Liver (tissue), 9 donors: Measurements from ENCODE around the gene PHEX. TPM values are rescaled to one million over a fixed set of nuclear protein-coding genes. Genes with fewer than 3 reads are reported as not detected.

Experiments
- DNase-seq: peaks from one replicate; pipeline ENCODE4 v3.0.0-alpha.2; 2017; ENCODE audit warnings: low spot score
- H3K27ac ChIP-seq, 2 donors: one replicate each; pipeline ENCODE4 v1.7.0; 2013; ENCODE audit warnings: inconsistent platforms in 2 of 2, low read length in 2 of 2, control low read depth in 1 of 2, low read depth in 1 of 2, mild to moderate bottlenecking in 1 of 2
- H3K27me3 ChIP-seq, 4 donors: one replicate each; pipeline versions ENCODE4 v1.6.1 to v1.7.0; 2013; ENCODE audit warnings: low read length in 3 of 4, inconsistent platforms in 1 of 4, mild to moderate bottlenecking in 1 of 4, moderate library complexity in 1 of 4; ENCODE audit not compliant: control insufficient read depth in 4 of 4, insufficient read depth in 4 of 4
- H3K36me3 ChIP-seq, 4 donors: one replicate each; pipeline versions ENCODE4 v1.6.1 to v1.7.0; 2013; ENCODE audit warnings: low read length in 3 of 4, mild to moderate bottlenecking in 3 of 4, low read depth in 1 of 4, moderate library complexity in 1 of 4; ENCODE audit not compliant: control insufficient read depth in 4 of 4, insufficient read depth in 3 of 4
- H3K4me1 ChIP-seq, 4 donors: one replicate each; pipeline versions ENCODE4 v1.6.1 to v1.7.0; 2013; ENCODE audit warnings: low read length in 3 of 4, mild to moderate bottlenecking in 3 of 4, moderate library complexity in 1 of 4; ENCODE audit not compliant: control insufficient read depth in 4 of 4, insufficient read depth in 4 of 4
- H3K4me3 ChIP-seq, 3 donors: one replicate each; pipeline versions ENCODE4 v1.6.1 to v1.7.0; 2013; ENCODE audit warnings: low read length in 3 of 3, control low read depth in 1 of 3, low read depth in 1 of 3, mild to moderate bottlenecking in 1 of 3
- H3K9ac ChIP-seq, 2 donors: one replicate each; pipeline ENCODE4 v1.7.0; 2013; ENCODE audit warnings: low read length in 2 of 2, mild to moderate bottlenecking in 2 of 2, moderate library complexity in 2 of 2, control low read depth in 1 of 2, low read depth in 1 of 2
- H3K9me3 ChIP-seq, 4 donors: one replicate each; pipeline versions ENCODE4 v1.6.1 to v1.7.0; 2013; ENCODE audit warnings: low read length in 3 of 4; ENCODE audit not compliant: control insufficient read depth in 4 of 4
- EGR1 ChIP-seq, 2 donors: IDR thresholded peaks; 2 replicates each; pipeline ENCODE4 v1.6.1; 2016 to 2018; ENCODE audit warnings: antibody characterized with exemption in 2 of 2, low read depth in 2 of 2
- FOXA2 ChIP-seq: IDR thresholded peaks from 2 replicates; pipeline ENCODE4 v1.6.1; 2016; ENCODE audit warnings: antibody characterized with exemption
- HNF4A ChIP-seq, 2 donors: conservative IDR thresholded peaks; 2 replicates each; pipeline ENCODE4 v1.6.1; 2016; ENCODE audit warnings: antibody characterized with exemption in 2 of 2, mild to moderate bottlenecking in 2 of 2
- HNF4G ChIP-seq: IDR thresholded peaks from 2 replicates; pipeline ENCODE4 v1.6.1; 2016; ENCODE audit warnings: antibody characterized with exemption
- NR2F2 ChIP-seq: IDR thresholded peaks from 2 replicates; pipeline ENCODE4 v1.6.1; 2016; ENCODE audit warnings: antibody characterized with exemption
- RAD21 ChIP-seq, 2 donors: IDR thresholded peaks; 2 replicates each; pipeline ENCODE4 v1.6.1; 2016; ENCODE audit warnings: antibody characterized with exemption in 2 of 2, mild to moderate bottlenecking in 2 of 2
- SP1 ChIP-seq: IDR thresholded peaks from 2 replicates; pipeline ENCODE4 v1.6.1; 2018; ENCODE audit warnings: antibody characterized with exemption, mild to moderate bottlenecking
- TAF1 ChIP-seq: conservative IDR thresholded peaks from 2 replicates; pipeline ENCODE4 v1.6.1; 2016; ENCODE audit warnings: antibody characterized with exemption, mild to moderate bottlenecking
- YY1 ChIP-seq: IDR thresholded peaks from 2 replicates; pipeline ENCODE4 v1.6.1; 2016; ENCODE audit warnings: antibody characterized with exemption, mild to moderate bottlenecking
- WGBS: extraction: QIAGEN DNeasy Blood & Tissue Kit; methylation state at CpG from one replicate; pipeline ENCODE4 v1.1.7; 2013; 5-methylcytosine and 5-hydroxymethylcytosine counted together
- polyA plus RNA-seq, 2 donors: library from polyadenylated mRNA; stranded (reverse) in 1 of 2; unstranded in 1 of 2; fragments of 200-250 nt in 1 of 2; fragments of >200 nt in 1 of 2; fragmentation: Nextera tagmentation in 1 of 2; extraction: Ambion mirVana in 1 of 2; gene quantifications; one replicate each; pipeline versions ENCODE4 v1.2.1 to v1.2.3, GENCODE V29; 2013 to 2015
- total RNA-seq, 2 donors: library from RNA; depleted of rRNA; stranded (reverse); fragments of >200 nt; gene quantifications; one replicate each; pipeline ENCODE4 v1.2.3, GENCODE V29; 2014
- TF ChIP-seq, protein P1 (sequence below): IDR thresholded peaks from 2 replicates; pipeline ENCODE4 v1.6.1; 2016; ENCODE audit warnings: antibody characterized with exemption
- TF ChIP-seq, protein P2 (sequence below): IDR thresholded peaks from 2 replicates; pipeline ENCODE4 v1.6.1; 2016; ENCODE audit warnings: antibody characterized with exemption, mild to moderate bottlenecking
- TF ChIP-seq, protein P3 (sequence below): fragments of 150-350 bp; IDR thresholded peaks from 2 replicates; pipeline ENCODE4 v1.5.1; 2017; ENCODE audit warnings: improper control_type of control experiment, low read depth, low read length; ENCODE audit not compliant: missing input control
- donor health status: healthy.
- donor health status: healthy.
- donor health status: healthy.
- donor health status: healthy.
- donor health status: healthy.

The PHEX gene
- total and polyA plus RNA-seq, 4 donors, result 0.01 to 0.14 (median 0.08) TPM; not detected in 1

DNA sequence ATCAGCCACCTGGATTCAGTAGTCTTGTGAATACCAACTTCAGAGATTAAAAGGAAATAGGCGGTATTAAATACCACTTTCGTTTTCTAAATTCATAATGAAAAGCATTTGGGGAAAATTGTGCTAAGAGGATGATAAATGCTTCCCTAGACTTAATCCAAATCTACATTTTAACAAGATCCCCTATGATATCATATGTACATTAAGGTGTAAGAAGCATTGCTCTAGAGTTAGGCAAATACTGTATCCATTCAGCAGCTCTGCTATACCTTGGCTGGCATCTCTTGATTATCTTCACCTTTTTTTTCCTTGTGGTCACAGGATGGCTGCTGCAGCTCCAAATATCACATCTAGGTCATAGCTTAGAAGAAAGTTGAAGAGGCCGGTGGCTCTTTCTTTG, 40.6 kb upstream of the PHEX start:
- peaks cover 1 to 7% (median 3%) of the 10 kb centered on the region in 4 donors for H3K36me3 ChIP-seq
- H3K4me3 ChIP-seq, result no peak overlapping the region
- H3K9ac ChIP-seq, result no peak overlapping the region
- TF ChIP-seq EGR1 (IDR thresholded peaks at IDR 0.05; ENCODE audit: low read depth in 2 of 2) (no peak), FOXA2 (no peak), HNF4G (no peak), RAD21 (IDR thresholded peaks at IDR 0.05) (no peak), HNF4A (conservative IDR thresholded peaks at IDR 0.05) (no peak), TAF1 (no peak), NR2F2 (no peak)
- TF ChIP-seq, protein P1, sequence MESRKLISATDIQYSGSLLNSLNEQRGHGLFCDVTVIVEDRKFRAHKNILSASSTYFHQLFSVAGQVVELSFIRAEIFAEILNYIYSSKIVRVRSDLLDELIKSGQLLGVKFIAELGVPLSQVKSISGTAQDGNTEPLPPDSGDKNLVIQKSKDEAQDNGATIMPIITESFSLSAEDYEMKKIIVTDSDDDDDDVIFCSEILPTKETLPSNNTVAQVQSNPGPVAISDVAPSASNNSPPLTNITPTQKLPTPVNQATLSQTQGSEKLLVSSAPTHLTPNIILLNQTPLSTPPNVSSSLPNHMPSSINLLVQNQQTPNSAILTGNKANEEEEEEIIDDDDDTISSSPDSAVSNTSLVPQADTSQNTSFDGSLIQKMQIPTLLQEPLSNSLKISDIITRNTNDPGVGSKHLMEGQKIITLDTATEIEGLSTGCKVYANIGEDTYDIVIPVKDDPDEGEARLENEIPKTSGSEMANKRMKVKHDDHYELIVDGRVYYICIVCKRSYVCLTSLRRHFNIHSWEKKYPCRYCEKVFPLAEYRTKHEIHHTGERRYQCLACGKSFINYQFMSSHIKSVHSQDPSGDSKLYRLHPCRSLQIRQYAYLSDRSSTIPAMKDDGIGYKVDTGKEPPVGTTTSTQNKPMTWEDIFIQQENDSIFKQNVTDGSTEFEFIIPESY, result no peak
- TF ChIP-seq, protein P2, sequence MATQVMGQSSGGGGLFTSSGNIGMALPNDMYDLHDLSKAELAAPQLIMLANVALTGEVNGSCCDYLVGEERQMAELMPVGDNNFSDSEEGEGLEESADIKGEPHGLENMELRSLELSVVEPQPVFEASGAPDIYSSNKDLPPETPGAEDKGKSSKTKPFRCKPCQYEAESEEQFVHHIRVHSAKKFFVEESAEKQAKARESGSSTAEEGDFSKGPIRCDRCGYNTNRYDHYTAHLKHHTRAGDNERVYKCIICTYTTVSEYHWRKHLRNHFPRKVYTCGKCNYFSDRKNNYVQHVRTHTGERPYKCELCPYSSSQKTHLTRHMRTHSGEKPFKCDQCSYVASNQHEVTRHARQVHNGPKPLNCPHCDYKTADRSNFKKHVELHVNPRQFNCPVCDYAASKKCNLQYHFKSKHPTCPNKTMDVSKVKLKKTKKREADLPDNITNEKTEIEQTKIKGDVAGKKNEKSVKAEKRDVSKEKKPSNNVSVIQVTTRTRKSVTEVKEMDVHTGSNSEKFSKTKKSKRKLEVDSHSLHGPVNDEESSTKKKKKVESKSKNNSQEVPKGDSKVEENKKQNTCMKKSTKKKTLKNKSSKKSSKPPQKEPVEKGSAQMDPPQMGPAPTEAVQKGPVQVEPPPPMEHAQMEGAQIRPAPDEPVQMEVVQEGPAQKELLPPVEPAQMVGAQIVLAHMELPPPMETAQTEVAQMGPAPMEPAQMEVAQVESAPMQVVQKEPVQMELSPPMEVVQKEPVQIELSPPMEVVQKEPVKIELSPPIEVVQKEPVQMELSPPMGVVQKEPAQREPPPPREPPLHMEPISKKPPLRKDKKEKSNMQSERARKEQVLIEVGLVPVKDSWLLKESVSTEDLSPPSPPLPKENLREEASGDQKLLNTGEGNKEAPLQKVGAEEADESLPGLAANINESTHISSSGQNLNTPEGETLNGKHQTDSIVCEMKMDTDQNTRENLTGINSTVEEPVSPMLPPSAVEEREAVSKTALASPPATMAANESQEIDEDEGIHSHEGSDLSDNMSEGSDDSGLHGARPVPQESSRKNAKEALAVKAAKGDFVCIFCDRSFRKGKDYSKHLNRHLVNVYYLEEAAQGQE, result no peak
- TF ChIP-seq, protein P3, sequence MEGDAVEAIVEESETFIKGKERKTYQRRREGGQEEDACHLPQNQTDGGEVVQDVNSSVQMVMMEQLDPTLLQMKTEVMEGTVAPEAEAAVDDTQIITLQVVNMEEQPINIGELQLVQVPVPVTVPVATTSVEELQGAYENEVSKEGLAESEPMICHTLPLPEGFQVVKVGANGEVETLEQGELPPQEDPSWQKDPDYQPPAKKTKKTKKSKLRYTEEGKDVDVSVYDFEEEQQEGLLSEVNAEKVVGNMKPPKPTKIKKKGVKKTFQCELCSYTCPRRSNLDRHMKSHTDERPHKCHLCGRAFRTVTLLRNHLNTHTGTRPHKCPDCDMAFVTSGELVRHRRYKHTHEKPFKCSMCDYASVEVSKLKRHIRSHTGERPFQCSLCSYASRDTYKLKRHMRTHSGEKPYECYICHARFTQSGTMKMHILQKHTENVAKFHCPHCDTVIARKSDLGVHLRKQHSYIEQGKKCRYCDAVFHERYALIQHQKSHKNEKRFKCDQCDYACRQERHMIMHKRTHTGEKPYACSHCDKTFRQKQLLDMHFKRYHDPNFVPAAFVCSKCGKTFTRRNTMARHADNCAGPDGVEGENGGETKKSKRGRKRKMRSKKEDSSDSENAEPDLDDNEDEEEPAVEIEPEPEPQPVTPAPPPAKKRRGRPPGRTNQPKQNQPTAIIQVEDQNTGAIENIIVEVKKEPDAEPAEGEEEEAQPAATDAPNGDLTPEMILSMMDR, result no peak
- H3K27ac ChIP-seq, result no peak overlapping the region
- WGBS, result 95% methylated on average over 3 of the region's 3 CpGs
- no peaks in the 10 kb centered on the region for H3K9me3 ChIP-seq
- H3K27me3 ChIP-seq, result no peaks in the 10 kb centered on the region
- DNase-seq, result no peak
- no peaks in the 10 kb centered on the region for H3K4me1 ChIP-seq

DNA sequence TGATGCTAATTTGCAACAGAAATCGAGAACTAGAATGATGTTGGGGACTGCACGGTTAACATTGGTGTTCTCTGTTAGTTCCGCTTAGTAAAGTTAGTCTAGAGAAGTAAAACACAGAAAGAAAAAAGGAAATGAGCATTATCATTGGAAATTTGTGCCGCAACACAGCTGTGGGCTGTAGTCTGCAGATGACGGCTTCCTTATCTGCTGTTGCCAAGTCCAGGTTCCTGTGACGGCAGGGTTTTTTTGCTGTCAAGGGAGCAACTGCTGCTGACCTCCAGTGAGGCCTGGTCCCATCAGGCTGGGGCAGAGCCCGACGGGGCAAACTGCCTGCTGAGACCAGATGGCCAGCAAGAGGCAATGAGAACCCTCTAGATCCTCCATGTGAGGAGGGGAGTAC, 38.9 kb upstream of the PHEX start:
- H3K4me1 ChIP-seq, result no peaks in the 10 kb centered on the region
- H3K36me3 ChIP-seq, result peaks cover 0 to 7% (median 1%) of the 10 kb centered on the region in 4 donors
- H3K9me3 ChIP-seq, result no peaks in the 10 kb centered on the region
- H3K27me3 ChIP-seq, result no peaks in the 10 kb centered on the region
- no peak overlapping the region for H3K9ac ChIP-seq
- peak; percentile 32 for DNase-seq
- peak overlapping the region; percentile 32 to 56 for H3K27ac ChIP-seq
- 81% methylated on average over 8 of the region's 8 CpGs for WGBS
- TF ChIP-seq YY1 (no peak), FOXA2 (no peak), EGR1 (IDR thresholded peaks at IDR 0.05; ENCODE audit: low read depth in 2 of 2) (no peak), SP1 (no peak), HNF4A (conservative IDR thresholded peaks at IDR 0.05) (no peak), TAF1 (no peak)
- TF ChIP-seq, protein P2, result no peak
- TF ChIP-seq, protein P3, result no peak
- H3K4me3 ChIP-seq, result no peak overlapping the region
